Gastroesophageal sphincter (tissue), 3 donors: ENCODE measurements around the gene ODAD2.

Source experiments
- CTCF ChIP-seq, 4 experiments: fragments of 200-600 bp in 2 of 4; fragments of 450-650 bp in 2 of 4; sonication (generic) in 1 of 4; IDR thresholded peaks; one replicate each; pipeline ENCODE4 v1.5.1; 2017 to 2019; ENCODE audit warnings: antibody characterized with exemption in 4 of 4, mild to moderate bottlenecking in 2 of 4, moderate library complexity in 2 of 4
- POLR2A ChIP-seq, 2 donors: fragments of 450-650 bp; IDR thresholded peaks; one replicate each; pipeline ENCODE4 v1.6.1; 2017; ENCODE audit warnings: antibody characterized with exemption in 2 of 2, mild to moderate bottlenecking in 2 of 2, moderate library complexity in 1 of 2

GRCh38 chr10:27834476-27834875 is 164.4 kb downstream of the ODAD2 start:
- TF ChIP-seq CTCF (IDR thresholded peaks at IDR 0.05) (no peak), POLR2A (IDR thresholded peaks at IDR 0.05) (no peak)
